Astrocyte of the spinal cord (primary cell): ENCODE data around the gene FHL2.
A peak's percentile ranks its signal among the peaks of the same experiment; 100 is the strongest.

Source experiments
- DNase-seq: peaks from one replicate; pipeline ENCODE4 v3.0.0; 2011; ENCODE audit warnings: low read depth, low spot score
- H3K4me3 ChIP-seq: 2 replicates; pipeline ENCODE4 v1.5.1; 2011; ENCODE audit warnings: low read depth, mild to moderate bottlenecking, low read length, moderate library complexity
- in situ Hi-C: cut with HindIII; loops from 2 replicates; pipeline ENCODE4 v1.10.0; 2017; ENCODE audit warnings: low sequenced_read_pairs
- TF ChIP-seq, protein P1 (sequence below): IDR thresholded peaks from 2 replicates; pipeline ENCODE4 v1.5.1; 2012; ENCODE audit warnings: low read depth, mild to moderate bottlenecking, low read length, inconsistent platforms

FHL2 gene

DNA sequence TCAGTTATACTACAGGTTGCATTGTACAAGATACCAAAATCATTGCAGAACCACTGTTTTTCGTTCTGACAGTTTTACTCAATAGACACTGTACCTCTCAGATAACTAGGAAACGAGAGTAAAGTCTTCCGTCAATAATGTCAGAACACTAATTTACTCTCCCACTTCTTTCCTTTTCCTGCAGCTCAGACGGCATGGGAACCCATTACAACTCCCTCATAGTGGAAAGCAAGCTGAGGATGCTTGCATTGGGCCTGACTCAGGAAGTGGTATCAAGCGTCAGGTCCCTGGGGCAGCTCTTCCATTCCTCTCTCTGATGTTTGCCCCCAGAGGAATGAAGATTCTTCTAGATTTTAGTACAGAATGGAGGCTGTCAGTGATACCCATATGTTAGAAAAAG is 23.9 kb upstream of the FHL2 start:
- in situ Hi-C loops, result no loop called here

DNA sequence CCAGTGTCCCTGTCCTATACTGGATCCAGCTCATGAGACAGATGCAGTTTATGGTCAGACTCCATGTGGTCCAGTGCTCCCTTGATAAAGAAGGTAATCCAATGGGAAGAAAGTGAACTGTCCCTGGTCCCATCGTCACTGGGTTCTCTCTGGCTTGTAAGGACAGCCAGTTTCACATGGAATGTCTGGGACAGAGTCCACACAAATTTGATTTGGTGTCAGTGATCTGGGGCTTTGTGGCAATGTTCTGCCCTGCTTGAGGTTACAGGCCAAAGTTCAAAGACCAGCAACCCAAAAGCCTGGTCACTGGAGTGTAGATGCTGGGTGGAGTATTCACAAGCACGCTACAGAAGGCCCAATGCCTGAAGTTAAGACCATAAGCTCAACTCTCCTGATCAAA is 22.2 kb upstream of the FHL2 start:
- in situ Hi-C loops, result no loop called here
- no peak for DNase-seq
- no peak overlapping the region for H3K4me3 ChIP-seq
- TF ChIP-seq, protein P1, sequence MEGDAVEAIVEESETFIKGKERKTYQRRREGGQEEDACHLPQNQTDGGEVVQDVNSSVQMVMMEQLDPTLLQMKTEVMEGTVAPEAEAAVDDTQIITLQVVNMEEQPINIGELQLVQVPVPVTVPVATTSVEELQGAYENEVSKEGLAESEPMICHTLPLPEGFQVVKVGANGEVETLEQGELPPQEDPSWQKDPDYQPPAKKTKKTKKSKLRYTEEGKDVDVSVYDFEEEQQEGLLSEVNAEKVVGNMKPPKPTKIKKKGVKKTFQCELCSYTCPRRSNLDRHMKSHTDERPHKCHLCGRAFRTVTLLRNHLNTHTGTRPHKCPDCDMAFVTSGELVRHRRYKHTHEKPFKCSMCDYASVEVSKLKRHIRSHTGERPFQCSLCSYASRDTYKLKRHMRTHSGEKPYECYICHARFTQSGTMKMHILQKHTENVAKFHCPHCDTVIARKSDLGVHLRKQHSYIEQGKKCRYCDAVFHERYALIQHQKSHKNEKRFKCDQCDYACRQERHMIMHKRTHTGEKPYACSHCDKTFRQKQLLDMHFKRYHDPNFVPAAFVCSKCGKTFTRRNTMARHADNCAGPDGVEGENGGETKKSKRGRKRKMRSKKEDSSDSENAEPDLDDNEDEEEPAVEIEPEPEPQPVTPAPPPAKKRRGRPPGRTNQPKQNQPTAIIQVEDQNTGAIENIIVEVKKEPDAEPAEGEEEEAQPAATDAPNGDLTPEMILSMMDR, result no peak

More for the DNA sequence above, 23.9 kb upstream of the FHL2 start:
- DNase-seq, result no peak
- no peak overlapping the region for H3K4me3 ChIP-seq
- TF ChIP-seq, protein P1, result no peak

DNA sequence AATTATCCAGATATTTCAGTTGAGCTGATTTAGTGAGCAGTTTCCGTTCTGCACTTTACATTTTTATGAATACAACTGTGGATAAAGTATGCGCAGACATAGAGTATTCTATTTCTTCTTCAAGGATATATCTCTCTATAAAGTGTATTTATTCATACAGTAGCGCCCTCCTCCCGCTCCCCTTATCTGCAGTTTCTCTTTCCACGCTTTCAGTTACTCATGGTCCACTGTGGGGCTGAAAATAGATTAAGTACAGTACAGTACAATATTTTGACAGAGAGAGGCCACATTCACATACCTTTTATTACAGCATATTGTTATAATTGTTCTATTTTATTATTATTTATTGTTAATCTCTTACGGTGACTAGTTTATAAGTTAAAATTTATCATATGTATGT is 19.7 kb upstream of the FHL2 start:
- in situ Hi-C loops, result no loop called here
- TF ChIP-seq, protein P1, result no peak
- DNase-seq, result no peak
- H3K4me3 ChIP-seq, result no peak overlapping the region

- in situ Hi-C loops, result no loop called here
- H3K4me3 ChIP-seq, result no peak overlapping the region
- TF ChIP-seq, protein P1, result no peak
- DNase-seq, result peak; percentile 74
Measured at GRCh38 chr2:105417857-105418436, 19.1 kb upstream of the FHL2 start.

DNA sequence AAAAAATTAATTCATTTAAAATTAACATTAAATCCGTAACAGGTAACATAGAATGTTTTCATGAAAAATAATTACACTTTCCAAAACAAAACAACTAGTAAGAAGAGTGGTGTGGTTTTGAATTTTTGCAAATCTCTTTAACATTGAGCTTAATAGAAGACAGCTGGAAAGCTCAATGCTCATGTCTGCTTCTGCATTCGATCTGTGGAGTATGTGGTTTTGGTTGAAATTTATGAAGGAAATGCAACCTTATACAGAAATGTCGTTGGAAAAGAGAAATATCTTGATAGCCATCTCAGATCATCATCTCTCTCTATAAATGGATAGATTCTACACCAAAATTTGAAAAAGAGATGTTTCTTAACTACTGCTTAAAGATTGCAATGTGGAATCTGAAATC is 17.3 kb upstream of the FHL2 start:
- TF ChIP-seq, protein P1, result no peak
- in situ Hi-C loops, result no loop called here
- no peak overlapping the region for H3K4me3 ChIP-seq
- DNase-seq, result no peak

GRCh38 chr2:105415007-105415406 is 16.2 kb upstream of the FHL2 start:
- in situ Hi-C loops, result no loop called here
- TF ChIP-seq, protein P1, result no peak

DNA sequence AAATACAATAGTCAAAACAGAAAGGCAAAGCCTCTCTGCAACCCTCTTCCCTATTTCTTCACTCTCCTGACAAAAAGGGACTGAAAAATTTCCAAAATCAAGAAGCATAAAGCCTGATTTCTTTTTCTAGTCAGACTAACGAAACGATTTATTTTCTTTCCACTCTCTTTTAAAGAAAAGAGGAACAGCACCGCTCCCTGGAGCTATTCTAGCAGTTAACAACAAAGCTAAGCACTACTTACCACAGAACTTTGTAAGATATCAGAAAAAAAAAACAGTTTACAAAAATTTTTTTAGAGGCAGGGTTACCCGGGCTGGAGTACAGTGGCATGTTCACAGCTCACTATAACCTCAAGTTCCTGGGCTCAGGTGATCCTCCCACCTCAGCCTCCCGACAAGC is 14.4 kb upstream of the FHL2 start:
- in situ Hi-C loops, result no loop called here
- TF ChIP-seq, protein P1, result no peak
- H3K4me3 ChIP-seq, result no peak overlapping the region

More at GRCh38 chr2:105415007-105415406, 16.2 kb upstream of the FHL2 start:
- H3K4me3 ChIP-seq, result no peak overlapping the region
- DNase-seq, result no peak

More for the DNA sequence above, 14.4 kb upstream of the FHL2 start:
- no peak for DNase-seq
